GM12891 (cell line): ENCODE data around the gene TUBB6. TPM values are rescaled to one million over a fixed set of nuclear protein-coding genes. Genes with fewer than 3 reads are reported as not detected.

Source experiments
- DNase-seq: peaks from one replicate; pipeline ENCODE4 v3.0.0; 2011; ENCODE audit warnings: low spot score; ENCODE audit not compliant: insufficient read length
- FAIRE-seq: peaks from 2 replicates; lab custom pipeline; 2011; peaks lifted over from hg19 to GRCh38; lab: Jason Lieb, UNC
- PAX5 ChIP-seq: IDR thresholded peaks from 2 replicates; pipeline ENCODE4 v1.6.1; 2011; ENCODE audit warnings: low read length, moderate library complexity, mild to moderate bottlenecking; ENCODE audit not compliant: insufficient read depth, severe bottlenecking
- POLR2A ChIP-seq: IDR thresholded peaks from 2 replicates; pipeline ENCODE4 v1.6.1; 2011; ENCODE audit warnings: low read depth, low read length, control low read depth
- POLR2AphosphoS5 ChIP-seq: IDR thresholded peaks from 2 replicates; pipeline ENCODE4 v1.6.1; 2011; ENCODE audit warnings: low read depth, low read length, control low read depth
- POU2F2 ChIP-seq: IDR thresholded peaks from 2 replicates; pipeline ENCODE4 v1.6.1; 2011; ENCODE audit warnings: low read depth, mild to moderate bottlenecking, control low read depth, low read length, moderate library complexity
- SPI1 ChIP-seq: IDR thresholded peaks from 2 replicates; pipeline ENCODE4 v1.6.1; 2011; ENCODE audit warnings: low read depth, low read length, control low read depth
- TAF1 ChIP-seq: IDR thresholded peaks from 2 replicates; pipeline ENCODE4 v1.6.1; 2011; ENCODE audit warnings: low read depth, low read length, control low read depth
- polyA plus RNA-seq: library from polyadenylated mRNA; unstranded; fragments of >200 nt; gene quantifications from one replicate; pipeline ENCODE4 v1.2.1, GENCODE V29; 2012; ENCODE audit warnings: low read depth, missing spikeins, inconsistent platforms; ENCODE audit not compliant: missing spikeins

The TUBB6 gene
- 74.6 TPM for polyA plus RNA-seq

DNA sequence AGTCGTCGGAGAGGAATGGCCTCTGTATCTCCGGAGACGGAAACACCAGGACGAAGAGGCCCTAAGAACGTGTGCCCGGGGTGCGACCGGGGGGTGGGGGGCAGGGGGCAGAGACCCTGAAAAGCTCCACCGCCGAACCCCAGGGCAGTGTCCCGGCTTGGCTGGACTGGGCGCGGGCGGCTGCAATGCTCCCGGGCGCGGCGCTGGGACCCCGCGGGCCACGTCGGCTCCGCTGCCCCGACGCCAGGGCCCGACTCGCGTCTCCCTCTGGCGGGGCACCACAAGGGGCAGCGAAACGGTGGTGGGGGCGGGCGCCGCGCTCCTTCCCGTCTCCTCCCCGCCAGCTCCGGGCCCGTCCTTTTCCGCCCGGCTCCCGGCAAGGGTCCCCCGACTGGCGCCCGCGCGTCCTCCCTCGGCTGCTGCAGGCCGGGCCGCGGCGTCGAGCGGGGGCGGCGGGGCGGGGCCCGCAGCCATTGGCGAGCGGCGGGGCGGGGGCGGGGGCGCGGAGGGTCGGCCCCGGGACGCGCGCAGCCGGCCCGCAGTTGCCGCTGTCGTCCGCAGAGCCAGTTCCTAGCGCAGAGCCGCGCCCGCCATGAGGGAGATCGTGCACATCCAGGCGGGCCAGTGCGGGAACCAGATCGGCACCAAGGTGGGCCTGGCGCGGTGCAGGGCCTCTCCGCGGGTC, at the start of gene TUBB6:
Gene TUBB6 (plus strand): TSS at position 541 of the 685 bp plus-strand sequence. CDS start 52 bp downstream, at position 593.
- no peak for FAIRE-seq
- DNase-seq: peak; percentile 87
- TF ChIP-seq POLR2A: peak; percentile 67
- peak; percentile 69; the same call in 1 of the 2 replicates for TF ChIP-seq POLR2AphosphoS5
- no peak for TF ChIP-seq PAX5
- peak; percentile 76 for TF ChIP-seq TAF1

DNA sequence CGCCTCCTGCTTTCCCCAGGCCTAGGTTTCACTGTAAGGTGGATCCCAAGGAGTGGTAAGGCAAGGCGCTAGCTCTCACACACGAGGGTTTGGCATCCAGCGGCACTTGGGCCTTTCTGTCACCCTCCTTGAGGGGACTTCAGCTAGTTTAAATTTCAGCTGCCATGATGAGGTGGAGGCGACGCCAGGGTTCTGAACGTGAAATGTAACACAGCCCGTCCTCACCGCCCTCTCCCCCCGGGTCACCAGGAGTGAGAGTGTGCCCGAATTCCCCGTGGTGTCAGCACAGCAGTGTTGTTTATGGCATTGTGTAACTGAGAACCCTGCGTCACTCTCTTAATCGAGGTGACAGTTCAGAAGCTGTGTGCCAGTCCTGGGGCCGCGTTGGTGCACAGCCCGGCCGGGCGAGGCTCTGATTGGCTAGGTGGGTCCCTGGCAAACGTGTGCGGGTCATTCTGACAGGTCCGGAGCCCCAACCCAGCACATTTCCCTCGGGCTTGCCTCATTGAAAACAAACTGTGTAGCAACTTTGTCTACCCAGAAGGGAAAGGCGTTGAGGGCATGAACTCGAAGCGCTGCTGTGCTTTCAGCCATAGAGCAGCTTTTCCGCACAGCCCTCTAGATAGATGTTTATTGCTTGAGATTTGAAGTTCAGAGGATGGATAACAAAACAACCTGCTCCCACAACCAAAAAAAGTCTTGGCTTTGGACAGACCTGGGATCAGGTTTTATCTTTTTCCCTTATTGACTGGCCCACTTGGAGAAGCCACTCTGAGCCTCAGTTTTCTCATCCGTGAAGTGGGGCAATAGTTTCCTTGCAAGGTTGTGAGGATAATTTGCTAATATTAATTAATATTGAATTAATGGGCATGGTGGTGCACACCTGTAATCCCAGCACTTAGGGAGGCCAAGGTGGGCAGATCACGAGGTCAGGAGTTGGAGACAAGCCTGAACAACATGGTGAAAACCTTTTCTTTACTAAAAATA, 49.0 kb upstream of the TUBB6 start:
- DNase-seq (no peak), FAIRE-seq (no peak)
- TF ChIP-seq SPI1 (no peak), POLR2AphosphoS5 (no peak), PAX5 (no peak), TAF1 (no peak), POU2F2 (no peak), POLR2A (no peak)

DNA sequence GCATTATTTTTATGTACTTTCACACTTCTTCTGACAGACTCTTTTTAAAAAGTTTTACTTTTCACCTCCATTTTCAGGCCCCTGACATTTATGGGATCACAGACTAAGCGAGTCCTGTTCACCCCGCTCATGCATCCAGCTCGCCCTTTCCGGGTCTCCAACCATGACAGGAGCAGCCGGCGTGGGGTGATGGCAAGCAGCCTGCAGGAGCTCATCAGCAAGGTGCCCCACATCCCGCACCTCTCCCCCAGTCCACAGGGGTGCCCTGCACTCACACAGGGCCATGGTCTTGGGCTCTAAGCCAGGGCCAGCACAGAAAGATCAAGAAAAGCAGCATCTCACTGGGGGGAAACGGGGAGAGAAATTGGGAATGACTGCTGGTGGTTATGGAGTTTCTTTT, 45.3 kb upstream of the TUBB6 start:
- FAIRE-seq: no peak
- no peak for DNase-seq
- no peak for TF ChIP-seq POLR2AphosphoS5
- TF ChIP-seq SPI1: no peak
- no peak for TF ChIP-seq TAF1
- TF ChIP-seq PAX5: no peak
- TF ChIP-seq POLR2A: no peak
- no peak for TF ChIP-seq POU2F2

DNA sequence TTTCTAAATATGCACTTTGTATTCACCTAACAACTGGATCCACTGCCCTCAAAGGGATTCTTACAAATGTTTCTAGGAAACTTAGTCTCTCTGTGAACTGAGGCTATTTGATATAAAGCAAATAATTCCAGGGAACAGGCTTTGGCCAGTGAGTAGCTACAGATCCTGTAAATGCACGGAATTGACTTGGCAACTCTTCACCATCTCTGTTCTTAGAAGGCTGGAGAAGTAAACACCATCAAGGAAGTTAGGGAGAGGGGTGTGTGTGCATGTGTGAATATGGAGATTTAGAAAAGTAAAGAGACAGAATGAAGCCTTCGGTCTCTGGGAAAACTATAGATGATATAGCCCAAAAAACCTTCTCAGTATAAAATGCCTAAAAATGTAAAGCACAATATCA, 43.2 kb upstream of the TUBB6 start:
- FAIRE-seq (no peak), DNase-seq (no peak)
- TF ChIP-seq TAF1 (no peak), SPI1 (no peak), POU2F2 (no peak), POLR2A (no peak), PAX5 (no peak), POLR2AphosphoS5 (no peak)

DNA sequence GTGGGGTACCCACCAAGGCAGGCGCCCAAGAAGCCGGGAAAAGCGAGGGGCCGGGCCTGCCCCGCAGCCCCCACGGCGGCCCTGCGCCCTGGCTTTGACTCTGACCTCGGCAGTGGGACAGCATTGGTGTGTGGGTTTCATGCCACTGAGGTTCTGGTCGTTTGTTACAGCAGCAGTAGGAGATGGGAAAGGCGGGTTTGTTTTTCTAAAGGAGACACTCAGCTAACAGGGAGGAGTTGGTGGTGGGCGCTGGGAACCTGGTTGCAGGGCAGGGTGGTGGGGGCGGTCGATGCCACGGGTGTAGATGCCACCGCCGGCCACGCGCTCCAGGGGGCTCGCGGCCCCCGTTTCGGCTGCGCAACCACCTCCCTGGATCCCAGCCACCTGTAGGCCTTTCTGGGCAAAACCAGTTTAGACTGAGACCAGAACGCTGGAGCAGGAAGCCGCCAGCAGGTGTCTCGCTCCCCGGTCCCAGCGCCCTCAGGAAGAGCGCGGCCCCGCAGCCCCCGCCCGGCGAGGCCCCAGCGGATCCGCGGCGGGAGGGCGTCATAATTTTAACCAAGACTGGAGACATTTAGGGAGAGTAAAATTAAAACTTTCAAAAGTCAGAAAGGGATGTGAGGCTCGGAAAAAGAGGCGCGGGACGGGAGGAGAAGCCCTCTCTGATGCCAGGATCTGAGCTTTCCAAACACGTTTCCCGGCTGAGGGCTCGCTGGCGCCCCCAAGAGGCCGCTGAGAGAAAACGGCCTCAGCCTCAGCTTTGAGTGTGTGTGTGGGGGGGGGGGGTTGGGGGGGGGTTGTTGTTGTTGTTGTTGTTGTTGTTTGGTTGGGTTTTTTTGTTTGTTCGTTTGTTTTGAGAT, 36.4 kb upstream of the TUBB6 start:
- DNase-seq (peak; percentile 89), FAIRE-seq (peak; percentile 88)
- TF ChIP-seq TAF1 (no peak), PAX5 (no peak), POU2F2 (no peak), POLR2A (no peak), POLR2AphosphoS5 (no peak), SPI1 (no peak)

DNA sequence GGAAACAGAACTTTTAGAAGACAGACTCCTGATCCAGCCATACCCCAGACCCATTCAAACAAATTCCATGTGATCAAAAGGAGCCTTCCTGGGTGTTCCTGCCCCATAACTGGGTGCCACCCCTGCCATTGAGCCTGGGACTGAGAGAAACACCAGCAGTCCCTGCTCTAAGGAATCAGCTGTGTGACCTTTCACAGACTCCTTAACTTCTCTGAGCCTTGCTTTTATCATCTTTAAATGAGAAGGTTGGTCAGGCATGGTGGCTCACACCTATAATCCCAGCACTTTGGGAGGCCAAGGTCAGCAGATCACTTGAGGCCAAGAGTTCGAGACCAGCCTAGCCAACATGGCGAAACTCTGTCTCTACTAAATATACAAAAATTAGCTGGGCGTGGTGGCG, 33.2 kb upstream of the TUBB6 start:
- FAIRE-seq: no peak
- no peak for TF ChIP-seq SPI1
- no peak for TF ChIP-seq TAF1
- TF ChIP-seq POLR2A: no peak
- no peak for TF ChIP-seq POU2F2
- no peak for TF ChIP-seq POLR2AphosphoS5
- no peak for DNase-seq

DNA sequence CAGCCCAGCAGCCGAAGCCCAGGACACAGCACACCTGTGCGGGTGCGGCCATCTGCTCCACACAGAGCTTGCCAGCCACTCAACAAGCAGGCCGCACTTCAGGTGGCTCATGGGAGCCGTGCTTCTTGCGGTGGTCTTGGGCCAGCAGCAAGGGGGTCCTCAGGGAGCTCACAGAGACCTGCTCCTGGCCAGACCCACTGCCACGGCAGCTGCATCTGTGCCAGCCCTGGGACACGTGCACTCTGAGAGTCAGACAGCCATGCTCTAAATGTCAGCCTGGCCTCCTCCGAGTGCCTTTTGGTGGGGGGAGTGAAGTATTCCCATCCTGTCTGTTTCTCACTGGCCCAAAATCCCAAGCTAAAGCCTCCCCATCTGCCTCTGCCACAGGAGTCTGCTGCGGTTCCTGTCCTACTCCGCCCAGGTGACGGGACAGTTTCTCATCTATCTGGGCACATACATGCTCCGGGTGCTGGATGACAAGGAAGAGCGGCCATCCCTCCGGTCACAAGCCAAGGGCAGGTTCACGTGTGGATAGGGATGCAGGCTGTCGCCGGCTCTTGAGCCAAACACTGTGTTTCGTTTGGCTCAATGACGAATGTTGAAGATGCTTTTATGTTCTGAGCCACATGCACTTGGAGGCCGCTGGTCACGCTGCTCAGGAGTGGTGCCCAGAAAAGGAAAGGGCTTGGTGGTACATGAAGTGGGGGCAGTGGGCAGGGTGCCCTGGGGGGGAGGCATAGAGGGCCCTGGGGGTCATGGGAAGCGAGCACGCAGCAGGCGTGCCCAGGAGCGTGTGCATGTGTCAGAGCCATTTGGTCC, 31.1 kb upstream of the TUBB6 start:
- no peak for TF ChIP-seq POLR2AphosphoS5
- no peak for TF ChIP-seq POU2F2
- no peak for TF ChIP-seq SPI1
- TF ChIP-seq POLR2A: no peak
- no peak for FAIRE-seq
- no peak for DNase-seq

DNA sequence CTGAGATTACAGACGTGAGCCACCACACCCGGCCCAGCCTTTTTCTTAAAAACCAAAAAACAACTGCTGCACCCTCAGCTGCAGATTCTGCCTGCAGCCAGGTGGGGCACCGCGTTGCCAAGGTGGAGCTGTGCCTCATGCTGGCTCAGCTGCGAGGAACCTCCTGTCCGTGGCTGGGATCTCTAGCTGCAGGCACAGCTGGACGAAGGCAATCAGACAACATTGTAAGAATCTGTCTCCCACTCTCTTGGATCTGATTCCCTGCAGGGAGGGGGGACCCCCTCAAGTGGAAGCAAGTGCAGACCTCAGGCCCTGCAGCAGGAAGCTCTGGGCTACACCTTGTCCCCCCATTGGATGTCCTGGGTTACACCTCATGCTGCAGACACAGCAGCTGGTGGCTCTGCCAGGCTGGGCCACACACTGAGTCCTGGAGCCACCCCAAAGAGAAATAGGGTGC, 29.8 kb upstream of the TUBB6 start:
- DNase-seq (no peak), FAIRE-seq (no peak)
- no peak for TF ChIP-seq POU2F2
- no peak for TF ChIP-seq POLR2AphosphoS5
- no peak for TF ChIP-seq POLR2A
- no peak for TF ChIP-seq PAX5
- TF ChIP-seq TAF1: no peak
- TF ChIP-seq SPI1: no peak
